GM21360 (cell line): Measurements from ENCODE around the gene DEFB114.
"Not testable (repeated sequence)": the region's sequence is repeated elsewhere in the genome, so short reads cannot be mapped to it uniquely, and the experiment has no call there.

ENCODE experiments used
- ATAC-seq: cut with Tn5 transposase; IDR thresholded peaks from one replicate; pipeline ENCODE4 v1.9.1; 2021; ENCODE audit warnings: mild to moderate bottlenecking, moderate library complexity; ENCODE audit not compliant: unreplicated experiment

Gene DEFB114, protein sequence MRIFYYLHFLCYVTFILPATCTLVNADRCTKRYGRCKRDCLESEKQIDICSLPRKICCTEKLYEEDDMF

DNA sequence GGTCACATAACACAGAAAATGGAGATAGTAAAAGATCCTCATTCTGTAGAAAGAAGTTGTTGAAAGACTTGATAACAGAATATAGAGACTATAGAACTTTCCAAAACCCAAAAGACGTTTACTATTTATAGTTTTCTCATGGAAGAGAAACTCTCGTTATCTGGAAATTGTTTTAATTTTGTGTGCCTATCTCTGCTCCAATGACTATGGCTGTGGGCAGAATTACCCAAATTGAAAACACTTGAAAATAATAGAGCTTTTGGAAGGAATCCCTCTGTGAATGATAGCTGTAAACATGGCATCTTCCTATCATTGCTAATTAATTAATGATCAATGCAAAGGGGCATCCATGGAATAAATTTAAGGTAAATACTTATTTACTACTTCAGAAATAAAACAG is at the start of gene DEFB114:
Gene DEFB114 (minus strand): TSS at position 101 of the 400 bp plus-strand sequence. CDS start 59 bp downstream, at position 42.
- no peak for ATAC-seq

DNA sequence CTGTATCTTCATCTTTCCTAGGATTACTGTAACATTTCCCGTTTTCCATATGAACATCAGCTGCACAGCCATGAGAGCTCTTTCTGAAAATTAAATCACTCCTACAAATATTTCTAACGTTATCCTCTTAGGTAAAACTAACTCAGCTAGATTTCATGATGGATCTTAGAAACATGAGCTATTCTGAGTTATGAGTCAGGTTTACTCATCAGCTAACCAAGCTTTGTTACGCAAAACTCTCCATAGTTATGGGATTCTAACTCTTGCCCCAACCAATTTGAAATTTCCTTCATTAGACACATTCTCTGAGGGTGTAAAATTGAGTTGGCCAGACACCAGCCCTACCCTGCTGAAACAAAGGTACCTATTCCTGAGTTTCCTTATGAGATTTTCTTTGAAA is 43.9 kb upstream of the DEFB114 start:
- ATAC-seq, result no peak

DNA sequence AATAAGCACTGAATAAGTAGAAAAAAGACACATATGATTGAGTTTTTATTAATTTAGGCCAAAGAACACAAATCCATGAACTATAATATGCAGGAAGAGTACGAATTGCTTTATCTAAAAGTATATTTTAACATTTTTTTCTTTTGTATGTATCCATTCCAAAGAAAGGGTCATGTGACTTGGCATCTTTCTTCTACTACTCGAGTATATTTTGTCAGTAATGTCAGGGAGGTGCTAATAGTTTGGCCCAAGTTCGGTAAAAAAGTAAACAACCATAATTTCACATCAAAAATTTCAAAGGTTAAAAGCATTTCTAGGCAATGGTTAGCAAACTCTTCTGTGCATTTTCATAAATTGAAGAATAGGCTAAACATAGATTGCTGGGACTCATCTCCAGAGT is 39.2 kb upstream of the DEFB114 start:
- no peak for ATAC-seq

DNA sequence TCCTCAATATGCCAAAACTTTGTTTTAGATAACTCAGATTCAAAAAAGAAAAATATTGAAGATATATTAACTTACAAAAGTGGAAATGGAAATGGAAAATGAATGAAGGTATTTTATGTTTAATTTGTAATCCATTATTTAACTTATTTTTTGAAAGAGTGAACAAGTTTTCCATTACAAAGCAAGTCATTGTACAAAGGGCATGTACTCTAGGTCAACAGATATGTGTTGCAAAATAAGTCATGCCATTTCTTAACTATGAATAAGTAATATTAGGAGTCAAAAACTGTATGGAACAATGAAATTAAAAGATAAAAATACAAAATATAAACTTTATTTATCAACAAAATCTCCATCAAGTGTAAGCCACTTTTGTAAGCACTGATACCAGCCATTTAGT is 31.3 kb upstream of the DEFB114 start:
- ATAC-seq, result no peak

DNA sequence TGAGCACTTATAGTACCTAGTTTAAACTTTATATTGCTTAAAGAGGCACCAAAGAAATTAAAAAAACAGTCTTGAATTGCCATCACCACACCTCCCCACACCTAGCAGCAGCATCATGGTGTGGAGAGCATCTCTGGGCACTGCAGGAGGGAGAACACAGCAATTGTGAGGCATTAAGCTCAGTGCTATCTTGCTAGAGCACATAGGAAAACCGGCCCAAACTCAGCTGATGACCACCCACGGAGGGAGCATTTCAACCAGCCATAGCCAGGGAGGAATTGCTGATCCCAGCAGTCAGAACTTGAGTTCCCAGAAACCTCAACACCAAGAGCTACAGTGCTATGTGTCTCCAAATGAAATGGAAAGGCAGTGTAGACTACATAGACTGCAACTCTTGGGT is 24.9 kb upstream of the DEFB114 start:
- ATAC-seq, result no peak

DNA sequence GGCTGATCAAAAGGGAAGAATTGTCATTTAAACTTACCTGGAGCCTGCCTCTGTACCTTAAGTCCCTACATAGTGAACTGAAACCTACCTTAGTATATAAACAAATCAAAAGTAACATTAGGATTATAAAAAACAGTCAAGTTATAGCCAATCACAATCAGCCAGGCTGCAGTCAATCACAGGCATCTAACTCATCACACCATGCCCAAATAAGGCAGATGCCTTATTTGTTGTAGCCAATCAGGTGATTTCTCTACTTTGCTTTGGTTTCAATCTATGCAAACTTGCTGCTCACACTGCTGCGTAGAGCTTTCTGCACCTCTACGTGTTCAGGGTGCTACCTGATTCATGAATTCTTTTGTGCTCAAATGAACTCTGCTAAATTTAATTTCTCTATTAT is 23.8 kb upstream of the DEFB114 start:
- no peak for ATAC-seq

DNA sequence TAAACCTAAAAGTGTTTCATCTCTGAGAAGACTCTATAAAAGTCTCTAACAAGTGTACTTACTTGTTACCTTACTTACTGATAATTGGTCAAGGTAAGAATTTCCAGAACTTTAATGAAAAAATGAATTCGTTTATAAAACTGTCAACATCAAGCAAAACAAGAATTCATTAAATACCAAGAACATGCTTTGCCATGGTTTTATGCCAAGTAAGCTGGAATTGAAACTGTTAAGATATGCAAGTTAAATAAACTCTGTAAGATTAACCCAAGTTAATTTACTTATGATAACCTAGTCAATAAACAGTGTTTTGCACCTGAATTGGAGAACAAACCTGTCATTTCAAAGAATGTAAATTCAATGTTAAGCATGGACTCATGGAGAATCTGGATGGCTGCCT is 22.6 kb upstream of the DEFB114 start:
- ATAC-seq, result no peak

DNA sequence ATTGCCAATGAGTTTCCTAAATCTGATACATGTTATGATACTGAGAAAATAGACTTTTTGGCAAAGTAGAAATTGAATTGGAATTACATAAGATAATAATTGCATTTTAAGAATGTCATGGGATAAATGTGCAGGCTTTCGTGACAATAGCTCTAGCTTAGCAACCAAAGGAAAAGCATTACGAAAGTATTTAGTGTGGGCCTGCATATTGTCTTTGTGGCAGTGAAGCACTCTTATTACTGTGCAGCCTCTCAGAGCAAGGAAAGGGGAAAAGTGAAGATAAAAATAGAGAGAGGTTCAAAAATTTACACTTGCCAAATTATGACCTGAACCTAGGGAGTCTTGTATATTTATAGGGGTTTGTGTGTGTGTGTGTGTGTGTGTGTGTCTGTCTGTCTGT is 18.1 kb upstream of the DEFB114 start:
- ATAC-seq, result no peak

DNA sequence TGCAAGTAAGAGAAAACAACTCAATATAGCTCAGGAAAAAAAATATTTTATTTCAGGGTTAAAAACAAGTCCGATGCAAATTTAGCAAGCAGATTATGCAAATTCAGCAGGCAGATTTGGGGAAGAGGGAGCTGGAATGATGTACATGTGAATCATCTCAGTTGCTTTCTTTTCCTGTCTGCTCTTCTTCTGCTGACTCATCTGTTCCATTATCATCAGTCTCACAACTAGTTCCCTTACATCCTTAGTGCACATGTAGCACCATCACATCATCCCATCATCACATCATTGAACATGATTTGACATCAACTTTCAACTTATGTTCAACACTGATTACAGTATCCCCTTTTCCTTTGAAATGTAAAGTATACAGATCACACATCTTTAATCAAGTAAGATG is 16.9 kb upstream of the DEFB114 start:
- no peak for ATAC-seq

DNA sequence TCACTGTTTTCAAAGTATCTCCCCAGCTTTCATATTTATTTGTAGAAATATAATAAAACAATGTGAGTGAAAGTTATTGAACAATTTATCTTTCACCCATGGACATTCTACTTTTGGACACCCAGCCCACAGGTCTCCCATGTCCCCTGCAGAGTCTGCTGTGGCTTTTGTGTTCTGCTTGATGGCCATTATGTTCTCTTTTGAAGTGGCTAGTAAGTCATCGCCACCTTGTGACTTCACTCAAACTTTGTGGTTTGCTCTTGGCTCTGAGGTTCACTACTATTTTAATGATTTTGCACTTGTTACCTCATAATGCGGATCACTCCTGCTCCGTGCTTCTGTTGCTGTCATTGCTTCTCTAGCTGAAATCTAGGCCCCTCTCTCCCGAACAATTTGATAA is 15.6 kb upstream of the DEFB114 start:
- ATAC-seq, result peak; percentile 35

DNA sequence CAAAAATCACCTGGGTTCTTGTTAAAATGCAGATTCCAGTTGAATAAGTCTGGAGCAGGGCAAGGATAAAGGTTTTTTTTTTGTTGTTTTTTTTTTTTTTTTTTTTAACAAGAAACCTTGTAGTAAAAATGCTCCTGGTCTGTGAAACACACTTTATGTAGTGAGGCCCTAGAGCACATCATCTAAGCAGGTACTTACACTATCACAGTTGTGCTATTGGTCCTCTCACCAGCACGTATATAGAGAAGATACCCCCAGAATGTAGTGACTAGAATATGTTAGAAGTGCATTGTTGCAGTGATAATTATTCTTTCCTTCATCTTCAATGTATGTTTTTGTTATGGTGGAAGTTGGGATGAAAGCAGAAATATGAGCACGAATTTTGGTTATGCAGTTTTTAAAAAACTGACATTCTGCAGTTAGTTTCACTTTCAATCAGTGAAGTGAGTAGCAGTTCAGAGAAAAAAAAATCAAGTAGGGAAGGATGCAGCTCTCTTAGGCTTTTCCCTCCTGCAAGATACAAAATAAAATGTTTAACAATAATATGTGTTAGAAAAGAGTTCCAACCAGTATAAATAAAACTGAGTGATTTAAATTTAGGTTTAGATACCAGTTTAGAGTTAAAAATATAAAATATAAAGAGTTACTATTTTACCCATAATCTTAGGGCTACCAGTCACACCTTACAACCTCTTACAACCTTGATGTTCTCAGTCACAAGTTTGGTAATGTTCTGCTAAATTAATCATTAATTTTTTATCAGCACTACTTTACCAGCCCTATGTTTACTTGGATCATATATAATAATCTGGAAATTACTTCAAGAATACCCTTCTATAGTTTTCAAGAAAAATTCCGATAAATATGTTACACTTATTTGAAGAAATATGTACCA is 14.6 kb upstream of the DEFB114 start:
- ATAC-seq, result peak; percentile 45

DNA sequence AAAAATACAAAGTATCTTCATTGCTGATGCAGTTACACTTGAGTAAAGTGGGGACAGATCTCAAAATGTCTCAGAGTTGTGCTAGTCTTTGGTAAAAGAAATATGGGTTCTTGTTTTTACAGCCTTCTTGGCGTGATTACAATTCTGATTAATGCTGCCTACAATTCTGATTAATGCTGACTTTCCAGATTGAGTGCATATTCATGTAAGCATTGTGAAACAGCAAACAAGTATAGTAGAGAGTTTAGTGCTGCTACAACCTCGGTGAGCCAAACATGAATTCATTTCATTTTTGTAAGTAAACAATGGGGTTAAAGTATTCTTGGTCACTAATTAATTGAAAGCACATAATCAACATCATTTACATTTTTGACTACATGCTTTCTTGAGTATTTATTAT is 5.6 kb upstream of the DEFB114 start, which contains the start of gene DEFB113:
Gene DEFB113 (minus strand): TSS at position 21 of the 400 bp plus-strand sequence. CDS start 0 bp downstream, at position 21.
- no peak for ATAC-seq

DNA sequence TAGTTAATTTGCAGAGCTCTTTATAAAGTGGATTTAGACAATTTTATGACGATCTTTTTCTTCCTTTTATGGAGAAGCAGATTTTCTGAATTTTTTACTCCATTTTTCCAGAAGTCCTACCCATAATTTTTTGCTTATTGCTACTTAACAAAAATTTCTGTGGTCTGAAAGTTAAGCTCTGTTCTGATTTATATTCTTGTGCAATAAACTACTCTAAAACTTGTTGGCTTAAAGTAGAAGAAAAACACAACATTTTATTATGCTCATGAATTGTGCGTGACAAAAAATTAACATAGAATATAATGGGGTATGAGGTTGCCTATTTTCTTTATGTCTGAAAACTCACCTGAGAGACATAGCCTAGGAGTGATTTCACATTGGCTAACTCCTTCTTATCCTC is 2.9 kb upstream of the DEFB114 start:
- no peak for ATAC-seq

DNA sequence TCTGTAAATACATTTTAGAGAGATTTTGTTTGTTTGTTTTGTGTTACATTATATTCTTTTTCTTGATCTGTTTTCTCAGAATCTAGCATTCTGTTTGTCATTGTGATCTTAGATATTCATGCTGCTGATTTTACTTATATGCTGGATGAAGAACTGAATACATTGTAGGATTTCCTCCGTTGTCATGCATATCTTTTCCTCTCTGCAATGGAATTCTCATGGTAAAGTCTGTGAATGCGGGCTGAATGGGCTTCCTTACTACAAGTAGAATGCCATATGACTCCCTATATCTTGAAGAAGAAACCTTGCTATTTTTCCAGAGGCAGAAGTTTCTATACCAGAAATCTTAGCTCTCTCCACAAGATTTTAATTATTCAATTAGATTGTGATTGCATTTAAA is 2.4 kb upstream of the DEFB114 start:
- no peak for ATAC-seq

DNA sequence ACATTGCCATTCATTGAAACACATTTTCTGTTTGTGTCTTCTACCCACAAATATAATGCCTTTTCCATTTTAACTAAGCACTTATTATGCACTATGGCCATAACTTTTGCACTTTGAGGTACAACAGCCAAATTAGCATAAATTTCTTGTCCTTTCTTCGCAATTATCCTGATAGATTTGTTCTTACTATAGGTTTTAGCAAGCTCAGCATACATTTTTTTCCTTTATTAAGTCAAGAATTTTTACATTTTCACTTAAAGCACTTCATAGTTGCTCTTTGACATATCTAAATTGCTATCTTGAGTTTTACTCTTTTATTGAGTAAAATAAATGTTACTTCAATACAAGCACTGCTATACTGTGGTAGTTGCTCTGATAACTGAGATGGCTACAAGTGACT is 5.8 kb downstream of the DEFB114 start:
- no peak for ATAC-seq

DNA sequence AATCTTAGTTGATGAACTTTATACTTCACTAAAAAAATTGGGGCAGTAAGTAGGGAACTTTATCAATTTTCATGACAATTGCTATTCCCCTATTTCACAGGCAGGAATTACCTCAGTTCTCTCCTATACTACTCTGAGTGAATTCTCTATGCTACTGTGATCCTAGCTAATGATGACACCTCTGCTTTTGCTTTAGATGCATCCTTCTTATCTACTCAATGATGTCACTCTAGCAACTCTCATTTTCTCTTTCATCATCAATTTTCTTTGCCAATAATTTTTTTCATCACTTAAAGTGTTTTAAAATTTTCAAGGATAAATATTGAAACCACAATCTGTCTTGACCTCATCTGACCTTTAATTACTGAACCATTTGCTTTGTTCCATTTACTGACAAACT is 8.1 kb downstream of the DEFB114 start:
- ATAC-seq, result no peak

DNA sequence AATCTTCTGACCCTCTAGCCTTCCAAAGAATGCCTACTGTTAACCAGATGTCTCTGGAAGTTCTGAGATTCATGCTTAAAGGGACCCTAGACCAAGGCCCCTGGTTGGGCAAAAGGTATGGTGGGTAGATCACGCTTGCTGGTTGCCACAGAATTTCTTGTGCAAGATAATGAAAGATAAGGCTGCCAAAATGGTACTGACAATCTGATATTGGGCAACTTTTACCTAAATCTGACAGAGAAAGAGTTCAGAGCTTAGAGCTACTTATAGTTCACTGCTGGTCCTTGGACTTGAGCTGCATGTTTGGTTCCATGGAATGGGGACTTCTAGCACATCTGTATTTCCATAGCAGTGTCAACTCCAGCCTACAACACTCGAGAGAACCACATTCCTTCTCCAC is 12.0 kb downstream of the DEFB114 start:
- ATAC-seq, result no peak

DNA sequence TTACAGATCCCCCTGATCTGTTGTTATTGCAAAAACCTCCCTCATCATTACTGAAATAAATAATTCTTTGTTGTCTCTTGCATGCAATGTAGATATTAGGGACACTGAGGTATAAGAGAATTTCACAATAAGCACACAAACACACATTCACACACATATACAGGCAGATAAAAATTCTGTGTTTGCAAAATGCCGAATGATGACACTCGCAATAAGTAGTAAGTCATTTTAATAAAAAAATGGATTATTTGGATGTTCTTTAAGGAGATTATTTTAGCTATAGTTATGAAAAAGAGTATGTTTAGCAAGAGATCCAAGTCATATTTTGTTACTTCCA is 13.6 kb downstream of the DEFB114 start:
- no peak for ATAC-seq

DNA sequence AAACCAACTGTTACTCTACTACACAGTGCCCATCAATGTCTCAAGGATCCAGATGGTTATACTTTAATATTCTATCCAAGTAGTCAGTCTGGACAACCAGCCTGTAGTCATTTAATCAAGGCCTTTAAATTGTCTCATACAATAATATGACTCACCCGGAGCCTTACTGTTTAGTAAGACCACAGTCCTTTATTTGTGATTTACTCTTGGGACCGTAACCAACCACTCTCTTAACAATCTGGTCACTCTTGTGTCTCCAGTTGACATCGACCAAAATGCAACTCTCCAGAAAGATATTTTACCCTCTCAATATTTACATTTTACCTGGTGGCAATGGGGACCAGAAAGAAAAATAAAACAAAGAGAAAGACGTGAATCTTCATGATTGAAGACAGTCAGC is 14.9 kb downstream of the DEFB114 start:
- ATAC-seq, result no peak

DNA sequence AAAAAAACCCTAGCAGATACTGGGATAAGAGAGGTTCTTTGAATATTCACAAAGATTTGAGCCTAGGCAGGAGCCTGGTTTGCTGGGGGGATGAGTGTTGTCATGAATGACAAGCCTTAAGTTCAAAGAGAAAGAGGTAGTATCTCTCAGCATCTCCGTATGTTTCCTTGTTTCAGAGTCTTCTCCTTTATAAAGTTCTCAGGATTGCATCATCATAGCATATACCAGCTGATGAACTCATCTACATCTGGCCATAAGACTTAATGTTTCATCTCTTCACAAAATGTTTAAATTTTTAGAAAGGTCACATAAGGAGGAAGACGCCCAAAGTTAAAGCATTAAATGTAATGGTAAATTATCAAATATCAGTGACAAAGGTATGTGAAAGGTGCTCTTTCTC is 17.1 kb downstream of the DEFB114 start:
- ATAC-seq, result no peak

DNA sequence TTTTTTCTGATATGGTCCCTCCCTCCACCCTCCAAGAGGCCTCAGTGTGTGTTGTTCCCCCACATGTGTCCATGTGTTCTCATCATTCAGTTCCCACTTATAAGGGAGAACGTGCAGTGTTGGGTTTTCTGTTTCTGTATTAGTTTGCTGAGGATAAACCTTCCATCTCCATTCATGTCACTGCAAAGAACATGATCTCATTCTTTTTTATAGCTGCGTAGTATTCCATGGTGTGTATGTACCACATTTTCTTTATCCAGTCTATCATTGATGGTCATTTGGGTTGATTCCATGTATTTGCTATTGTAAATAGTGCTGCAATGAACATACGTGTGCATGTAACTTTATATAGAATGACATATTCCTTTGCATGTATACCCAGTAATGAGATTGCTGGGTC is 19.9 kb downstream of the DEFB114 start:
- ATAC-seq, result not testable (repeated sequence)

DNA sequence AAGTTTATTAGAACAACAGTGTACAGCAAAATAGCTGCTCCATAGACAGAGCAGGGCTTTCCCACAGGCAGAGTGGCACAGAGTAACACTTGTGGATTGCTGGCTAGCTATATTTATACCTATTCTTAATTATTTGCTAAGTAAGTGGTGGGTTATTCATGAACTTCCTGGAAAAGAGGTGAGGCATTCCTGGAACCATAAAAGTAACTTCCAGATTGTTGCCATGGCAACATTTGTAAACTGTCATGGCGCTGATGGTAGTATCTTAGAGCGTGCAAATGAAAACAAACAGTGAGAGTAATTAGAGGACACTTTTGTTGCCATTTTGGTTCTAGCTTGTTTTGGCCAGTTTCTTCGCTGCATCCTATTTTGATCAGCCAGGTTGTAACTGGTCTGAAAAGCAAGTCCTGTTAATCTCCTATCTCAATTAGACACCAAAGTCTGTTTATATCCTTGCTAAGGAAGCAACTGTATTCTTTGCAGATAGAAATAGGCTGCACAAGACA is 23.9 kb downstream of the DEFB114 start:
- ATAC-seq, result no peak

DNA sequence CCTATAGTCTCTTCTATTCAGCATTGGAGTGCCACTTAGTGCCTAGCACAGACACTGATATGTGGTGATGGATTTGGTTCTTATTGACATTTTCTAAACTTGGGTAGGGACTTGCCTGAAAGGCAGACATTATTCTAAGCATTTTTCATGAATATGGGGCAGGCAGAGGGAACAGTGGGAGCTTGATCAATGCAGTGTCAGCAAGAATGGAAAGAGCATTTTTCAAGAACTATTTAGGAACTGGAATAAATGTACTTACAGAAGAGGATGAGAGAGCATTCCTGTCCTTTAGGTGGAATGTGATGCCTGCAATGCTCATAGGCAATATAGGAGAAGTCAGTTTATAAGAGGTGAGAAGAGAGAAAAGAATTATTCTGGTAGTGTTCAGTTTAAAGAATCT is 26.2 kb downstream of the DEFB114 start:
- ATAC-seq, result no peak
